Activated CD4-positive, CD25-positive, alpha-beta regulatory T cell treated with anti-CD3 and anti-CD28 coated beads, Interleukin-2, amount 50 U/mL, for 24 hours (primary cell): ENCODE data around the gene CNOT3.
"Not testable (repeated sequence)": the region's sequence is repeated elsewhere in the genome, so short reads cannot be mapped to it uniquely, and the experiment has no call there.

ENCODE experiments used
- ATAC-seq, 2 donors: fragments of 150-1000 bp; cut with Tn5 transposase; one replicate each; pipeline ENCODE4 v1.10.0; 2021; ENCODE audit warnings: mild to moderate bottlenecking in 1 of 2, moderate library complexity in 1 of 2

The CNOT3 gene

GRCh38 chr19:54137699-54138488 lies at the start of gene CNOT3:
TSS of gene CNOT3 (plus strand) at chr19:54137762. CDS start at chr19:54142979, 5,217 bp downstream.
- no peak for ATAC-seq

- no peak for ATAC-seq
These were observed 43.0 kb upstream of the CNOT3 start for GRCh38 chr19:54094426-54095000.

GRCh38 chr19:54095136-54095858 lies 42.3 kb upstream of the CNOT3 start:
- ATAC-seq = no peak

DNA sequence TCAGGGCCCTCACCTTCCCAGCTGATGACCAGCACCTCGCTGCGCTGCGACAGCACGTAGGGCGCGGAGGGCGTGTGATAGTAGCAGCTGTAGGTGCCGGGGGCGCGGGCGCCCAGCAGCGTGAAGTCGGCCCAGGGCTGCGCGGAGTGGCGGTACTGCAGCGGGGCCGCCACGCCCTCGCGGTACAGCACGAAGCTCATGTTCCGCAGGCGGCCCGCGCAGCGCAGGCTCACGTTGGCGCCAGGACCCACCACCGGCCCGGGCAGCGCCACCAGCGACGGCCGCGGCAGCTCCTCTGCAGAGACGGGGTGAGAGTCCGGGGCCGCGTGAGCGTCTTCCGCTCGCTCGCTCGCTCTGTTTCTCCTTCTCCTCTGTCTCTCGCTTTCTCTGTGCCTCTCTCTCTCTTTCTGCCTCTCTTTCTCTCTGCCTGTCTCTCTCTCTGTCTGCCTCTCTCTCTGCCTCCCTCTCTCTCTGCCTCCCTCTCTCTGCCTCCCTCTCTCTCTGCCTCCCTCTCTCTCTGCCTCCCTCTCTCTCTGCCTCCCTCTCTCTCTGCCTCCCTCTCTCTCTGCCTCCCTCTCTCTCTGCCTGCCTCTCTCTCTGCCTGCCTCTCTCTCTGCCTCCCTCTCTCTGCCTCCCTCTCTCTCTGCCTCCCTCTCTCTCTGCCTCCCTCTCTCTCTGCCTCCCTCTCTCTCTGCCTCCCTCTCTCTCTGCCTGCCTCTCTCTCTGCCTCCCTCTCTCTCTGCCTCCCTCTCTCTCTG lies 41.5 kb upstream of the CNOT3 start:
- ATAC-seq = peak; percentile 78 to 91

- ATAC-seq = peak in 1 of 2 donors; percentile 53
These were observed 40.9 kb upstream of the CNOT3 start for GRCh38 chr19:54096617-54097106.

DNA sequence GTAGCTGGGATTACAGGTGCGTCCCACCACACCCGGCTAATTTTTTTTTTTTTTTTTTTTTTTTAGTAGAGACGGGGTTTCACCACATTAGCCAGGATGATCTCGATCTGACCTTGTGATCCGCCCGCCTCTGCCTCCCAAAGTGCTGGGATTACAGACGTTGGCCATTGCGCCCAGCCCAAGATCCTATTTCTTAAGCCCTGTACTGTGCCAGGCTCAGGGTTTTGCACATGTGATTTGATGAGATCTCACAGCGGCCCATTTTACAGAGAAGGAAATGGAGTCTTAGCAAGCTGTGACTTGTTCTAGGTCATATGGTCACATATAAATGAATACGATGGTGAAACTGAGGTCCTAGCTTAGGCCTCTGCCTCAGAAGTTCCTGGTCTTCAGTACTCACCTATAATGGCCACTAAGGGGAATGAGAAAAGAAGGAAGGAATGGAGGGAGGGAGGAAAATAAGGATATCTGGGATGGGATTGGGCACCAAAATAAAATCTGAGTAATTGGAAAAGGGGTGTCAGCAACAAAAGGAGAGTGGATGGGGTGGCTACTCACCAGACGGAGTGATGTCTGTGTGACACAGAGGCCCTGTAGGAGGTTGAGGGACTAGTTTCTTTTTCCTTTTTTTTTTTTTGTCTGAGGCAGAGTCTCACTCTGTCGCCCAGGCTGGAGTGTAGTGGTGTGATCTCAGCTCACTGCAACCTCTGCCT lies 38.2 kb upstream of the CNOT3 start:
- ATAC-seq = no peak

DNA sequence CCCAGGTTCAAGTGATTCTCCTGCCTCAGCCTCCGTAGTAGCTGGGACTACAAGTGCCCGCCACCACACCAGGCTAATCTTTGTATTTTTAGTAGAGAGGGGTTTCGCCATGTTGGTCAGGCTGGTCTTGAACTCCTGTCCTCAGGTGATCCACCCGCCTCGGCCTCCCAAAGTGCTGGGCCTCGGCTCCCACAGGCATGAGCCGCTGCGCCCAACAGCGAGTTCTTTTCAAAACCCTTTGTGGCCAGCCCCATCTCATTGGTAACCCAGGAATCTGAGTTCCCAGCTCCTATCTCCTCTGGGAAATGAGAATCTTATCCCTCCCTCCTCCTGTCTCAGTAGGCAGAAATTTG lies 37.7 kb upstream of the CNOT3 start:
- ATAC-seq = not testable (repeated sequence)

GRCh38 chr19:54100561-54100960 lies 37.0 kb upstream of the CNOT3 start, which contains the start of gene OSCAR:
TSS of gene OSCAR (minus strand) at chr19:54100803. CDS start at chr19:54100792, 11 bp downstream.
- no peak for ATAC-seq

DNA sequence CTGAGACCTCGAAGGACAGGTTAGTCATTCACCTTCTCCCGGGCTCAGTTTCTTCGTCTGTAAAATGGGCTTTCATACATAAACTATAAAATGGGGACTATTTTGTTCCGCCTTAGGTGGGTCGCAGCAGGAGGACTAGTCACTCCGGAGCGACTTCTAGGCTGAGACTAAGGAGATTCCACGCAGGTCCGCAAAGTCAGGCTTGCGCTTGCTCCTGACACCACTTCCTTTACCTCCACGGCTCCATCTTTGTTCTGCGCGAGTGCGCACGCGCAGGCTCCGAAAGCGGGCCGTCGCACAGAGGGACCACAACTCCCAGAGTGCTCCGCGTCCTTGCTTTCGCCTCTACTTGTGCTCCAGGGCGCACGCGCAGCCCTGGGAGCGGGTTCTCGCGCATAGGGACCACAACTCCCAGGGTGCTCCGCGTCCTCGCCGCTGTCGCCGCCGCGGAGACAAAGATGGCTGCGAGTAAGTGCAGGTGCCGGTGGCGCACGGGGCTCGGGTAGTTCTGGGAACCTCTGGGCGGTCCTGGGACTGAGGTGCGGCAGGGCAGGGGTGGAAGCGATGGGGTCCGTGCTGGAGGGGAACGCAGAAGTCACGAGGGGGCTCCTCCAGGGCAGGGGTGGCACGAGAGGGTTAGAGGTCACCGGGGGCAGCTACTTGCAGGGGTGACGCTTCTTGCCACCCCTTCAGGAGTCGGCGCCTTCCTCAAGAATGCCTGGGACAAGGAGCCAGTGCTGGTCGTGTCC lies 35.0 kb upstream of the CNOT3 start, which contains the start of gene NDUFA3:
Gene NDUFA3, plus strand, starts transcription at position 435 of the 749 bp plus-strand sequence. Its CDS starts 24 bp downstream, at position 459.
- peak; percentile 99 to 100 for ATAC-seq

DNA sequence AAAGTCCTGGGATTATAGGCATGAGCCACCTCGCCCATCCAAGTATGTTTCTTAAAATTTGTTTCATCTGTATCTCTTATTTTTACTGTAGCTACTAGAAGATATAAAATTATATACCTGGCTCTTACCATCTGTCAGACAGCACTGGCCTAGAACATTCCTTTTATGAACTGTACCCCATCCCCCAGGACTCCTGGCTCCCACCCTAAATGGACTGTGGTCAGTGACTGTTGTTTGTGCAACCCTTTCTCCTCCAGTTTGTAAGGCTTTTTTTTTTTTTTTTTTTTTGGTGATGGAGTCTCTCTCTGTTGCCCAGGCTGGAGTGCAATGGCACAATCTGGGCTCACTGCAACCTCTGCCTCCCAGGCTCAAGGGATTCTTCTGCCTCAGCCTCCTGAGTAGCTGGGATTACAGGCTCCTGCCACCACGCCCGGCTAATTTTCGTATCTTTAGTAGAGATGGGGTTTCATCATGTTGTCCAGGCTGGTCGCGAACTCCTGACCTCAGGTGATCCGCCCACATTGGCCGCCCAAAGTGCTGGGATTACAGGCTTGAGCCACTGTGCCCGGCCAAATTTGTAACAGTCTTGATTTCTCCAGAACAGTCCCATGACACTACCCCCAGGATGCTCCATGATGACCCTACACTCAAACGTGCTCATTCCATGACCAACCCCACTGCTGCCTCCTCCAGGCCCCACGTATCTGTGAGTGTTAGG lies 32.4 kb upstream of the CNOT3 start:
- no peak for ATAC-seq

- no peak for ATAC-seq
These were observed 31.8 kb upstream of the CNOT3 start for GRCh38 chr19:54105796-54106195.

DNA sequence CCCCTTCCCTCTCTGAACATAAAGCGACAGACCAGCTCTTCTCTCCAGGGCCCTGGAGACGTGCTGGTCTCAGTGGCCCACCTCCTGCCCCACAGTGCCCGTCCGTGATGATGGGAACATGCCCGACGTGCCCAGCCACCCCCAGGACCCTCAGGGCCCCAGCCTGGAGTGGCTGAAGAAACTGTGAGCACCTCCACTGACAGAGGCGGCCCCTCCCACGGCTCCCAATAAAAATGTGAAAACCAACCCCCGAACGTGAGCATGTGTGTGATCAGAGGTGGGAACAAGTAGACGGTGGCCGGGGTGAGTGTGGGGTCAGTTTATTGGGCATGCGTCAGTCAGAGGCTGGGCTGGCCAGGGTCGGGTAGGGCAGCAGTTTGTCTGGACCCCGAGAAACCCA lies 30.8 kb upstream of the CNOT3 start:
- no peak for ATAC-seq

DNA sequence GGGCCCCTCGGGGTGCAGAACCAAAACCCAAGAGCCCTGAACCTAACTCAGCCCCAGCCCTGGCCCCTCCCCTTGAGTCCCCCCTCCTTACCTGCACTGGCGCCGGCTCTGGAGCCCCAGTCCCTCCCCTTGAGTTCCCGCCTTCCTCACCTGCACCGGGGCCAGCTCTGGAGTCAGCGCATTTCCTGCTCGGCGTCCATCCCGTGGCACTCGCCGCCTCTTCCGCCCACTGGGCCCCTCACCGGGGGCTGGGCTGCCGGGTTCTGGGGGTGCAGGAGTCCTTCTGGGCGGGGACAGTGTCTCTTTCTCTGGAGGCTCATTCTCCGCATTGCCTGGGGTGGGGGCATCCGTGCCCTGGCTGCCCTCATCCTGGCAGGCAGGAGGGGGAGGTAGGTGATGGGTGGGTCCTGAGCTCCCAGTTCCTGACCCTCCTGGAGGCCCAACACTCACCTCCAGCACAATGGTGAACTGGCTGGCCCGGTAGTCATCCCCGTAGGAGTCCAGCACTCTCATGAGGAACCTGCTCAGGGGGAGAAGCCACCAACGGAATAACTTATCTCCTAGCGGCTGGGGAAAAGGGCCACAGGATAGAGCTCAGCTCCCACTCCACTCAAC lies 29.6 kb upstream of the CNOT3 start:
- no peak for ATAC-seq

DNA sequence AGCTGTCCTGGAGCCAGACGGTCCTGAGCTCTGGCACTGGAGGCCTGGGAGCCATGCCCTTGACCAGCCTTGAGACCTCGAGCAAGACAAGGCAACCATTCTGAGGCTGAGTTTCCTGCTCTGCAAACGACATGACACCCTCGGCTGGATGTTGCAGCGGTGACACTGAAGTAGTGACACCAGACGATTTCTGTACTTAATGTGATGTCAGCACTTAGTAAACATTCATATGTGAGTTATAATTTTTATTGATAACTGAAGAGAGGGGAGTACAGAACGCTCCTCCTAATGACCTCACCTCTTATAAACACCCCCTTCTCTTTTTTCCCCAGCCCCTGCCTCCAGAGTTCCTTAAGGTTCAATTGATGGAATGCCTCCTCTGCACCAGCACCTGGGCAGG lies 29.1 kb upstream of the CNOT3 start:
- no peak for ATAC-seq

DNA sequence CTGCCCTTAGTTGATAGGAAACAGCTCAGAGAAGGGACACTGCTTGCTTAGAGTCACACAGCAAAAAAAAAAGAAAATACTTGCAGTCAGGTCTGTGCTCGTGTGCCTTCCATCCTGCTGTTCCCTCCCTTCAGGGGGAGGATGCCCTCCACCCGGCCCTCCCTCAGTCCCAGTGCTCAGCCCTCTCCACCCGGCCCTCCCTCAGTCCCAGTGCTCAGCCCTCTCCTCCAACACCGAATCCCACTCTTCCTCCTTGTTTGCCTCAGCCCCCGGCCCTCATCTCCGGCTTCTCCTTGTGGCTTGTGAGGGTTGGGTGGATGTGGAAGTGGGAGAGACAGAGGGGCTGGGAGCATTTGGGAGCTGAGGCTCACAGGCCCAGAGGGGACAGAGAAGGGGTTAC lies 27.9 kb upstream of the CNOT3 start:
- no peak for ATAC-seq

DNA sequence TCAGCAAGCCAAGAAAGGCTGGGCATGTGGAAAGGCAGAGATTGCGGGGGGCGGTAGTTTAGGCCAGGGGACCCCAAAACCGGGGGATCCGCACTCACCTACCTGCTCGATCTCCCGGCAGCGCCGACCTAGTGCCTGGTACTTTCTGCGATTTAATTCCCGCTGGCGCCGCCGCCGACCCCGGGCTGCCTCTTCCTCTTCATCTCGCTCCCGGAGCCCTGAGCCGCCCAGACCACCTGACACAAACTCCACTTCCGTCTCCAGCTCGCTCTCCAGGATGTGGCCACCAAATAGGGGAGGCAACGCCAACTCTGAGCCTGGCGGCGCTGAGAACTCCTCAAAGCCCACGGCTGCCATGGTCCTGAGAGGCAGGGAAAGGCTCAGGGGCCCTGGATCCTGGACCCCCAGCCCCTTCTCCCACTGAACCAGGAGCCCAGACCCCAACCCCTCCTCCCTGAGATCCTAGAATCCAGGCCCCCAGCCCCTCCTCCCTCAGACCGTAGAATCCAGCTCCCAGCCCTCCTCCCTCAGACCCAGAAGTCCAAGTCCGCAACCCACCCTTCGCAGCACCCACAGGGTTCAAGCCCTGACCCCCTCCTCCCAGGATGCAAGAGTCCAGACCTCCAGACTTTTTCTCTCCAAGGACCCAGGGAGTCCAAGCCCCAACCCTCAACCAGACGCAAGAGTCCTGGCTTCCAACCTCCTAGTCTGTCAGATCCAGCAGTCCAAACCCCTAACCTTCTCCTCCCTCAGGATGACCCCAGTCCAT lies 23.0 kb upstream of the CNOT3 start:
- ATAC-seq = peak; percentile 9 to 26

DNA sequence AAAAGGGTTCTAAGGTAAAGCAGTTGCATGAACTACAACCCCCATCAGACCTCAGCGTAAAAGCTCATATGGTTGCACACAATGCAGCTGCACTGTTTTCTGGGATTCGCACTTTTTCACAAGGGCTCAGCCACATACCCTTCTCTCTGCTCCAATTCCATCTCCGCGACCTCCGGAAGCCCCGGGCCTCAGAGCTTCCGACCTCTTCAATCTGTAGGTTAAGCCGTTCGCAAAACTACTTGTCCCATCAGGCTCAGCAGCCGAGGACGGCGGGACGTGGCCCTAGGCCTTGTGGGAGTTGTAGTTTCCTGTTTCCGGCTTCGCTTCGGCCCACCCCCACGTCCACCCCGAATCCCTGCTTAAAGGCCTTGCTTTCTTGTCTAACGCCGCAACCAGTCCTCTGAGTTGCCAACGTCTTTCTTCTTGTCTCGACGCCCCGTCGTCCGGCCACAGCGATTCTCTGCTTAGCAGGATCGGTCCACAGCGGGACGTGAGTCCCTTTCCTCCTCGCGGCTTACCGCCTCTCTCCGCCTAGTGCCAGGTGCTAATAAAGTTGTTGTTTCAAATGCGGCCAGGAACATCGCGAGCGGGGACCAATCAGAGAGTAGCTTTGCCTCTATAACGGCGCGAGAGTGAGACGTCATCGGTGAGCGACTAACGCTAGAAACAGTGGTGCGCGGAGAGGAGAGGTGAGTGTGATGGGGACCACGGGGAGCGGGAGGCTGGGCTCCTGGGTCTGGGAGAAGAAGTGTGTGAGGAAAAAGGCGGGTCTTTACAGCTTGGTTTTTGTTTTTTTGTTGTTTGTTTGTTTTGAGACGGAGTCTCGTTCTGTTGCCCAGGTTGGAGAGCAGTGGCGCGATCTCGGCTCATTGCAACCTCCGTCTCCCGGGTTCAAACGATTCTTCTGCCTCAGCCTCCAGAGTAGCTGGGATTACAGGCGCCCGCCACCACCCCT lies 22.2 kb upstream of the CNOT3 start, which contains the start of the genes PRPF31 and TFPT:
Gene PRPF31, plus strand, starts transcription at position 646 of the 955 bp plus-strand sequence. CDS start 2,525 bp downstream, outside the sequence.
Gene TFPT, minus strand, starts transcription at position 549 of the 955 bp plus-strand sequence. Its CDS starts 388 bp downstream, at position 161.
- ATAC-seq = peak; percentile 93 to 94

- no peak for ATAC-seq
These were observed 16.3 kb upstream of the CNOT3 start for GRCh38 chr19:54121259-54121658.
